ENCODE data around the gene ERCC6L. TPM values are rescaled to one million over a fixed set of nuclear protein-coding genes. Genes with fewer than 3 reads are reported as not detected.
A peak's percentile ranks its signal among the peaks of the same experiment; 100 is the strongest.

ERCC6L gene
- 10 to 100 TPM; 11.3 to 11.7 TPM for total RNA-seq

DNA sequence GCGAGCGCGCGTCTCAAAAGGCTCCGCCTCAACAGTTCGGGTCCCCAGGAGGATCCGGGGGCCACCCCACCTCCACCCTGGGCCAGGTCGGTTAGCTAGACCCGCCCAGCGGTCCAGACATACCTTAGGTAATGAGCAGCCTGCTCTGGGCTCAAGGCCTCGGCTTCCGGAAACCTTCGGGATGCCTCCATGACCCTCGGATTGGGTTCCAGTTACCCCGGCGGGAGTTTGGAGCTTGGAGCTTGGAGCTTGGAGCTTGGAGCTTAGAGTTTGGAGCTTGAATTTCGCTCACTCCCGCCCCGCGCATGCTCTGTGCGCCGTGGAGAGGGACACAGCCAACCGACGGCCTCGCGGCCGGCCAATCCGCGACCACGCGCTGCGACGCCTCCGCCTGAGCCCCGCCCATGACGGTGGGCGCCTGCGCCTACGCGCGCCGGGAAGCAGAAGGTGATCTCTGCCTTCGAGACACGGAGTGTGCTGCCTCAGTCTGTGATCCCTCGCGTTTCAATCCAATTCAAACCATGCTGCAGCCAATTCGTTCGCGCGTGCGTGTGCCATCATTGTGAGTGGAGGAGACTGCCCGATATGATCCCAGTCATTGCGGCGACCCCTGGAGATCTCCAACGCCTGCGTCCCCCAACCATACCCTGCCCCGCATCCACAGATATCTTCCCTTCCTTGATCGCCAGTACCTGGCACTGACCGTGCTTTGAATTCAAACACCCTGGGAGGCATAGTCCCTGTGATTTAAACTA lies at the start of gene ERCC6L:
TSS of gene ERCC6L (minus strand) at position 307 of the 755 bp plus-strand sequence. CDS start at position 191, 116 bp downstream.
- no peaks in the 10 kb centered on the region for H3K27me3 Mint-ChIP-seq
- H3K36me3 Mint-ChIP-seq (ENCODE audit: low read depth) = peaks cover 6% of the 10 kb centered on the region
- peak within 1 kb of the TSS; percentile 80 for H3K4me3 Mint-ChIP-seq
- H3K9me3 Mint-ChIP-seq (ENCODE audit: low read depth) = no peaks in the 10 kb centered on the region
- ATAC-seq (peak; percentile 97), DNase-seq (peak; percentile 91)
- CTCF ChIA-PET = interaction anchor here (0.9 to 1.3 kb wide), 5 partner anchors 9 to 334 kb away, joined by 3 to 11 read pairs (median 3); partner anchors contain the start of genes PIN4 and RPS4X
- POLR2A ChIA-PET = interaction anchor here (1.2 kb wide), 1 partner anchor 38 kb away, joined by 10 read pairs; the partner anchor contains the start of gene RPS4X
- peaks cover 15% of the 10 kb centered on the region for H3K4me1 Mint-ChIP-seq
- peak within 1 kb of the TSS; percentile 83 for H3K27ac Mint-ChIP-seq
- intact Hi-C loops (cut with DNase I, micrococcal nuclease) = loop anchor here (1.0 to 5.0 kb wide), 3 partner anchors 38 to 58 kb away; partner anchors contain the start of genes PIN4 (in 2 of the 2) and RPS4X (in 1 of the 2)

DNA sequence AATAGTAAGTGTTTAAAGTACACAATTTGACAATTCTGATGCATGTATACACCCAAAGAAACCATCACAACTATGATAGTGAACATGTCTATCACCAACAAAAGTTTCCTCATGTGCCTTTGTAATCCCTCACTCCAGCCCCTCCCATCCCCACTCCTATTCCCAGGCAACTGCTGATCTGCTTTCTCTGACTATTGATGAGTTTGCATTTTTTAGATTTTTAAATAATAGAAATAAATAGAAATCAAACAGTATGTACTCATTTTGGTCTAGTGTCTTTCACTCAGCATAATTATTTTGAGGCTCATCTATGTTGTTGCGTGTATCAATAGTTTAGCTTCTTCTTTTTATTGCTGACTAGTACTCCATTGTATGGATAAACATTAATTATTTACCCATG lies 43.5 kb upstream of the ERCC6L start:
- DNase-seq = no peak
- Mint-ChIP-seq H3K9me3 (ENCODE audit: low read depth) (no peaks in the 10 kb centered on the region), H3K4me1 (peaks cover 3% of the 10 kb centered on the region), H3K4me3 (no peak overlapping the region), H3K36me3 (ENCODE audit: low read depth) (no peaks in the 10 kb centered on the region), H3K27me3 (peaks cover 10% of the 10 kb centered on the region), H3K27ac (no peak overlapping the region)
- ChIA-PET POLR2A (no interaction called here), CTCF (no interaction called here)
- ATAC-seq = no peak
- intact Hi-C loops (cut with DNase I, micrococcal nuclease) = no loop called here

- intact Hi-C loops (cut with DNase I, micrococcal nuclease) = no loop called here
- CTCF ChIA-PET = interaction anchor here (1.1 kb wide), 1 partner anchor 29 kb away, joined by 3 read pairs; no protein-coding TSS in a partner anchor
These were observed 41.6 kb upstream of the ERCC6L start for GRCh38 chrX:72280321-72280845.

GRCh38 chrX:72276478-72276953 lies 37.7 kb upstream of the ERCC6L start:
- Mint-ChIP-seq H3K27ac (peak overlapping the region; percentile 90), H3K4me1 (peaks cover 38% of the 10 kb centered on the region), H3K4me3 (peak overlapping the region; percentile 79), H3K9me3 (ENCODE audit: low read depth) (no peaks in the 10 kb centered on the region), H3K27me3 (peaks cover 10% of the 10 kb centered on the region), H3K36me3 (ENCODE audit: low read depth) (peaks cover 50% of the 10 kb centered on the region)
- ATAC-seq (no peak), DNase-seq (no peak)
- CTCF ChIA-PET = interaction anchor here (0.6 to 2.0 kb wide), 9 partner anchors 11 to 230 kb away, joined by 3 to 11 read pairs (median 3); partner anchors contain the start of gene ERCC6L
- intact Hi-C loops (cut with DNase I, micrococcal nuclease) = loop anchor here (2.0 to 10.0 kb wide), 9 partner anchors 30 to 1666 kb away; partner anchors contain the start of genes ERCC6L (in 1 of the 2), NAP1L2 (in 1 of the 2), OGT (in 1 of the 2) and PHKA1 (in 1 of the 2)
- POLR2A ChIA-PET = interaction anchor here (0.6 to 2.5 kb wide), 5 partner anchors 8 to 993 kb away, joined by 3 to 10 read pairs (median 6); partner anchors contain the start of genes ERCC6L, NONO and PIN4

More at GRCh38 chrX:72280321-72280845, 41.6 kb upstream of the ERCC6L start:
- Mint-ChIP-seq H3K27ac (no peak overlapping the region), H3K4me1 (peaks cover 3% of the 10 kb centered on the region), H3K9me3 (ENCODE audit: low read depth) (no peaks in the 10 kb centered on the region), H3K27me3 (peaks cover 10% of the 10 kb centered on the region), H3K36me3 (ENCODE audit: low read depth) (peaks cover 12% of the 10 kb centered on the region), H3K4me3 (no peak overlapping the region)
- DNase-seq = no peak
- ATAC-seq = no peak
- POLR2A ChIA-PET = no interaction called here

GRCh38 chrX:72274526-72274925 lies 35.7 kb upstream of the ERCC6L start:
- DNase-seq (no peak), ATAC-seq (no peak)
- ChIA-PET POLR2A (interaction anchor here (0.7 kb wide), 1 partner anchor 31 kb away, joined by 3 read pairs; no protein-coding TSS in a partner anchor), CTCF (no interaction called here)
- peak overlapping the region; percentile 90 for H3K27ac Mint-ChIP-seq
- H3K4me3 Mint-ChIP-seq = peak overlapping the region; percentile 79
- intact Hi-C loops (cut with DNase I, micrococcal nuclease) = loop anchor here (5.0 to 10.0 kb wide), 6 partner anchors 132 to 940 kb away; partner anchors contain the start of genes CXCR3 (in 1 of the 2), NAP1L2 (in 1 of the 2) and OGT (in 1 of the 2)
- H3K27me3 Mint-ChIP-seq = peaks cover 5% of the 10 kb centered on the region
- H3K9me3 Mint-ChIP-seq (ENCODE audit: low read depth) = no peaks in the 10 kb centered on the region
- H3K36me3 Mint-ChIP-seq (ENCODE audit: low read depth) = peaks cover 59% of the 10 kb centered on the region
- H3K4me1 Mint-ChIP-seq = peaks cover 50% of the 10 kb centered on the region

DNA sequence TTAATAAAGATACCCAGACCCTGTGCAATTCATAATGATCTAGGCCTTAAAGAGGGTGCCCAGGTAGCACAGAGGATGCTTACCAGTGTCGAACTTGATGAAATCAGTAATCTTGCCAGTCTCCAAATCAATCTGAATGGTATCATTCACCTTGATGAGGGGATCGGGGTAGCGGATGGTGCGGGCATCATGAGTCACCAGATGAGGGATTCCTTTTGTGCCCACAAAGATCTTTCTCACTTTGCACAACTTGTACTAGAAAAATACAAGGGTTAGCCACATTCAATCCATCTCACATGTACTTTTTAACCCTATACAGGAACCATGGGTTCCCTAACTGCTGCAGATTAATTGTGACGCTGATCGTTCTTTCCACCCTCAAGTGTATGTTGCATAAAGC lies 34.9 kb upstream of the ERCC6L start:
- ATAC-seq (no peak), DNase-seq (peak; percentile 38)
- intact Hi-C loops (cut with DNase I, micrococcal nuclease) = loop anchor here (5.0 to 10.0 kb wide), 6 partner anchors 131 to 941 kb away; partner anchors contain the start of genes CXCR3 (in 1 of the 2), NAP1L2 (in 1 of the 2) and OGT (in 1 of the 2)
- Mint-ChIP-seq H3K27me3 (peaks cover 3% of the 10 kb centered on the region), H3K27ac (peak overlapping the region; percentile 90), H3K4me3 (peak overlapping the region; percentile 79), H3K36me3 (ENCODE audit: low read depth) (peaks cover 62% of the 10 kb centered on the region), H3K4me1 (peaks cover 53% of the 10 kb centered on the region), H3K9me3 (ENCODE audit: low read depth) (no peaks in the 10 kb centered on the region)
- POLR2A ChIA-PET = no interaction called here
- CTCF ChIA-PET = no interaction called here

GRCh38 chrX:72272868-72273267 lies 34.0 kb upstream of the ERCC6L start:
- peak overlapping the region; percentile 90 for H3K27ac Mint-ChIP-seq
- ChIA-PET POLR2A (no interaction called here), CTCF (interaction anchor here (0.7 kb wide), 1 partner anchor 271 kb away, joined by 3 read pairs; no protein-coding TSS in a partner anchor)
- peaks cover 51% of the 10 kb centered on the region for H3K4me1 Mint-ChIP-seq
- peak; percentile 22 for DNase-seq
- intact Hi-C loops (cut with DNase I, micrococcal nuclease) = loop anchor here (5.0 to 10.0 kb wide), 6 partner anchors 131 to 942 kb away; partner anchors contain the start of genes CXCR3 (in 1 of the 2), NAP1L2 (in 1 of the 2) and OGT (in 1 of the 2)
- ATAC-seq = peak; percentile 57
- no peaks in the 10 kb centered on the region for H3K9me3 Mint-ChIP-seq (ENCODE audit: low read depth)
- H3K4me3 Mint-ChIP-seq = peak overlapping the region; percentile 59
- peaks cover under 1% of the 10 kb centered on the region for H3K27me3 Mint-ChIP-seq
- H3K36me3 Mint-ChIP-seq (ENCODE audit: low read depth) = peaks cover 68% of the 10 kb centered on the region

- no peak for DNase-seq
- H3K4me1 Mint-ChIP-seq = peaks cover 50% of the 10 kb centered on the region
- intact Hi-C loops (cut with DNase I, micrococcal nuclease) = loop anchor here (5.0 to 10.0 kb wide), 6 partner anchors 130 to 943 kb away; partner anchors contain the start of genes CXCR3 (in 1 of the 2), NAP1L2 (in 1 of the 2) and OGT (in 1 of the 2)
- CTCF ChIA-PET = no interaction called here
- POLR2A ChIA-PET = no interaction called here
- H3K36me3 Mint-ChIP-seq (ENCODE audit: low read depth) = peaks cover 72% of the 10 kb centered on the region
- H3K9me3 Mint-ChIP-seq (ENCODE audit: low read depth) = no peaks in the 10 kb centered on the region
- peak overlapping the region; percentile 90 for H3K27ac Mint-ChIP-seq
- ATAC-seq = no peak
- peak overlapping the region; percentile 20 for H3K4me3 Mint-ChIP-seq
- H3K27me3 Mint-ChIP-seq = no peaks in the 10 kb centered on the region
These were observed 33.0 kb upstream of the ERCC6L start for GRCh38 chrX:72271812-72272211.

DNA sequence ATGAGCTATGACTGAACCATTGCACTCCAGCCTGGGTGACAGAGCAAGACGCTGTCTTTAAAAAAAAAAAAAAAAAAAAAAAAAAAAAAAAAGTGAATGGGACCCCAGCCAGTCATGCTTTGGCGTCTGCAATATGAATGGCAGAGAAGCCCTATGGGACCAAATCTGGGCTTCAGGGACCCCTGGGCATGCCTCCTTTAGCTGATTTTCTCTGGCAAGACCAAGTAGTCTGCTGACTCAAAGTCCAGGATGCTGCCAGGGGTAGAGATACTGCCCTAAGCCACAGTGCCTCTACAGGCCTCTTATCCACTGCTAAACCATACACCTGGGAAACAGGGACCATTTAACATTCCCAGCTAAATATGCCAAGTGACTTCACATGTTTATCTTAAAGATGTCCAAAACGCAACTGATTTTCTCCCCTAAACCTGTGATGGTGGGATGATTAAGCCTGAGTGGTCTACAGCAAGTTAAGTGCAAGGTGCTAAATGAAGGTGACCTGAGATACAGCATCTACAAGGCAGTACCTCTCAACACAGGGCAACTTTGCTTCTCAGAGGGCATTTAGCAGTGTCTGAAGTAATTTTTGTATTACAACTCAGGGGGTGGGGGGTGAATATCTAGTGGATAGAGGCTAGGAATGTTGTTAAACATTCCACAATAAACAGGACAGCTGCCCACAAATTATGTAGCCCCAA lies 32.4 kb upstream of the ERCC6L start:
- intact Hi-C loops (cut with DNase I, micrococcal nuclease) = loop anchor here (5.0 to 10.0 kb wide), 6 partner anchors 129 to 944 kb away; partner anchors contain the start of genes CXCR3 (in 1 of the 2), NAP1L2 (in 1 of the 2) and OGT (in 1 of the 2)

GRCh38 chrX:72270316-72270866 lies 31.6 kb upstream of the ERCC6L start:
- peak; percentile 4 for ATAC-seq

More for the DNA sequence above, 32.4 kb upstream of the ERCC6L start:
- H3K36me3 Mint-ChIP-seq (ENCODE audit: low read depth) = peaks cover 68% of the 10 kb centered on the region
- peak overlapping the region; percentile 90 for H3K27ac Mint-ChIP-seq
- peaks cover 50% of the 10 kb centered on the region for H3K4me1 Mint-ChIP-seq
- peak overlapping the region; percentile 20 for H3K4me3 Mint-ChIP-seq
- no peaks in the 10 kb centered on the region for H3K27me3 Mint-ChIP-seq
- ChIA-PET CTCF (no interaction called here), POLR2A (interaction anchor here (0.6 kb wide), 1 partner anchor 305 kb away, joined by 8 read pairs; no protein-coding TSS in a partner anchor)
- no peaks in the 10 kb centered on the region for H3K9me3 Mint-ChIP-seq (ENCODE audit: low read depth)
- DNase-seq = no peak
- no peak for ATAC-seq

More at GRCh38 chrX:72270316-72270866, 31.6 kb upstream of the ERCC6L start:
- peak overlapping the region; percentile 88 for H3K27ac Mint-ChIP-seq
- ChIA-PET POLR2A (interaction anchor here (0.6 kb wide), 1 partner anchor 306 kb away, joined by 8 read pairs; no protein-coding TSS in a partner anchor), CTCF (interaction anchor here (0.6 to 1.1 kb wide), 3 partner anchors 26 to 606 kb away, joined by 3 read pairs; partner anchors contain the start of gene ERCC6L)
- no peak for DNase-seq
- peaks cover 60% of the 10 kb centered on the region for H3K36me3 Mint-ChIP-seq (ENCODE audit: low read depth)
- no peaks in the 10 kb centered on the region for H3K27me3 Mint-ChIP-seq
- H3K9me3 Mint-ChIP-seq (ENCODE audit: low read depth) = no peaks in the 10 kb centered on the region
- H3K4me1 Mint-ChIP-seq = peaks cover 50% of the 10 kb centered on the region
- intact Hi-C loops (cut with DNase I, micrococcal nuclease) = loop anchor here (5.0 to 10.0 kb wide), 6 partner anchors 128 to 944 kb away; partner anchors contain the start of genes CXCR3 (in 1 of the 2), NAP1L2 (in 1 of the 2) and OGT (in 1 of the 2)
- H3K4me3 Mint-ChIP-seq = no peak overlapping the region
